Endothelial cell of umbilical vein (primary cell): Measurements from ENCODE around the gene COL6A2. TPM values are rescaled to one million over a fixed set of nuclear protein-coding genes. Genes with fewer than 3 reads are reported as not detected.

Experiments used
- BruUV-seq: library from RNA; stranded (reverse); fragments of 400-500 nt; replicated peaks from 2 replicates; lab custom pipeline; 2021; lab: Mats Ljungman, UMichigan
- CTCF ChIA-PET: fragments of 300-600, 350-600 bp; sonication (Branson Sonifier 250); formaldehyde crosslinking; loops from one replicate; lab custom pipeline; 2021; ENCODE audit warnings: antibody characterized with exemption, inconsistent platforms; lab: Charles Lee
- POLR2A ChIA-PET: fragments of 300-600, 350-600 bp; sonication (Branson Sonifier 250); formaldehyde crosslinking; loops from one replicate; lab custom pipeline; 2021; ENCODE audit warnings: antibody characterized with exemption, inconsistent platforms; lab: Charles Lee
- DNase-seq: peaks from one replicate; pipeline ENCODE4 v3.0.0-alpha.2; 2011; ENCODE audit warnings: low read depth, low spot score
- FAIRE-seq: peaks from 2 replicates; lab custom pipeline; 2011; peaks lifted over from hg19 to GRCh38; lab: Jason Lieb, UNC
- H2AFZ ChIP-seq: 2 replicates; pipeline ENCODE4 v1.6.0; 2012; ENCODE audit warnings: low read depth, low read length, control low read depth, inconsistent platforms
- H3K27ac ChIP-seq: 2 replicates; pipeline ENCODE4 v1.5.1; 2011; ENCODE audit warnings: low read depth, mild to moderate bottlenecking, control low read depth, low read length, moderate library complexity; ENCODE audit not compliant: insufficient read depth
- H3K27me3 ChIP-seq, 2 experiments: 2 replicates each; pipeline versions ENCODE4 v1.6.0 to v1.6.1; 2011; ENCODE audit warnings: low read length in 2 of 2, mixed read lengths in 1 of 2; ENCODE audit not compliant: control insufficient read depth in 2 of 2, insufficient read depth in 2 of 2
- H3K36me3 ChIP-seq, 2 experiments: 2 replicates in 1 of 2; 3 replicates in 1 of 2; pipeline ENCODE4 v1.5.1; 2011; ENCODE audit warnings: low read length in 2 of 2, mild to moderate bottlenecking in 1 of 2, moderate library complexity in 1 of 2; ENCODE audit not compliant: control insufficient read depth in 2 of 2, insufficient read depth in 2 of 2; ENCODE audit errors: extremely low read depth in 1 of 2
- H3K4me1 ChIP-seq: 3 replicates; pipeline ENCODE4 v1.5.1; 2011; ENCODE audit warnings: mild to moderate bottlenecking, low read length; ENCODE audit not compliant: control insufficient read depth, insufficient read depth; ENCODE audit errors: extremely low read depth
- H3K4me2 ChIP-seq: 2 replicates; pipeline ENCODE4 v1.6.1; 2011; ENCODE audit warnings: low read length, control low read depth, mixed read lengths; ENCODE audit not compliant: insufficient read depth
- H3K4me3 ChIP-seq, 3 experiments: fragments of 200-600 bp in 1 of 3; sonication (generic), shearing (Covaris generic) in 1 of 3; replicated peaks in 1 of 3; 2 replicates each; pipeline ENCODE4 v1.5.1; 2011 to 2016; ENCODE audit warnings: control low read depth in 3 of 3, low read length in 3 of 3, mild to moderate bottlenecking in 2 of 3, inconsistent platforms in 1 of 3, low read depth in 1 of 3, moderate library complexity in 1 of 3; ENCODE audit not compliant: insufficient read depth in 1 of 3
- H3K79me2 ChIP-seq: 2 replicates; pipeline ENCODE4 v1.6.0; 2012; ENCODE audit warnings: low read length, inconsistent platforms; ENCODE audit not compliant: control insufficient read depth, insufficient read depth
- H3K9ac ChIP-seq: replicated peaks from 2 replicates; pipeline ENCODE3; 2011; ENCODE audit warnings: low read length, control low read depth; ENCODE audit not compliant: insufficient read depth; ENCODE audit errors: extremely low read depth
- H3K9me1 ChIP-seq: replicated peaks from 3 replicates; pipeline ENCODE4 v1.6.0; 2011; ENCODE audit warnings: mild to moderate bottlenecking, low read length; ENCODE audit not compliant: control insufficient read depth, insufficient read depth; ENCODE audit errors: extremely low read depth
- H3K9me3 ChIP-seq: replicated peaks from 2 replicates; pipeline ENCODE4 v1.5.1; 2012; ENCODE audit warnings: low read length, inconsistent platforms; ENCODE audit not compliant: control insufficient read depth, insufficient read depth
- H4K20me1 ChIP-seq: replicated peaks from 2 replicates; pipeline ENCODE3; 2011; ENCODE audit warnings: mild to moderate bottlenecking, low read length; ENCODE audit not compliant: control insufficient read depth, insufficient read depth; ENCODE audit errors: extremely low read depth
- CTCF ChIP-seq, 2 donors: IDR thresholded peaks; 1 replicate in 1 of 2; 2 replicates in 1 of 2; pipeline ENCODE4 v1.5.1; 2011; ENCODE audit warnings: low read length in 2 of 2, mild to moderate bottlenecking in 2 of 2, moderate library complexity in 2 of 2, control low read depth in 1 of 2, inconsistent platforms in 1 of 2, low read depth in 1 of 2; ENCODE audit not compliant: insufficient read depth in 1 of 2; ENCODE audit errors: extremely low read depth in 1 of 2
- EZH2 ChIP-seq: IDR thresholded peaks from 2 replicates; pipeline ENCODE4 v1.6.1; 2012; ENCODE audit warnings: borderline replicate concordance, low read depth, mild to moderate bottlenecking, moderate library complexity, low read length, inconsistent platforms; ENCODE audit not compliant: severe bottlenecking
- FOS ChIP-seq: IDR thresholded peaks from 2 replicates; pipeline ENCODE4 v1.6.1; 2011; ENCODE audit warnings: mild to moderate bottlenecking, low read length, moderate library complexity, borderline replicate concordance; ENCODE audit not compliant: insufficient read depth
- GATA2 ChIP-seq: IDR thresholded peaks from 2 replicates; pipeline ENCODE4 v1.7.0; 2011; ENCODE audit warnings: low read depth, mild to moderate bottlenecking, moderate library complexity, mixed read lengths, low read length; ENCODE audit not compliant: insufficient read length, insufficient read depth
- MAX ChIP-seq: IDR thresholded peaks from 2 replicates; pipeline ENCODE4 v1.6.1; 2011; ENCODE audit not compliant: insufficient read depth, insufficient read length
- MYC ChIP-seq: IDR thresholded peaks from one replicate; pipeline ENCODE4 v1.6.1; 2011; ENCODE audit warnings: mild to moderate bottlenecking, low read depth, low read length
- POLR2A ChIP-seq: IDR thresholded peaks from 2 replicates; pipeline ENCODE4 v1.6.1; 2012; ENCODE audit warnings: low read depth, mild to moderate bottlenecking, control low read depth, low read length
- POLR2AphosphoS5 ChIP-seq: IDR thresholded peaks from 2 replicates; pipeline ENCODE4 v1.6.1; 2012; ENCODE audit warnings: low read depth, mild to moderate bottlenecking, control low read depth, low read length, moderate library complexity; ENCODE audit not compliant: insufficient read depth
- dilution Hi-C: fragments of 300-500 bp; cut with MboI; formaldehyde crosslinking; loops from one replicate; pipeline ENCODE4 v1.15.0; 2019; ENCODE audit warnings: low sequenced_read_pairs; ENCODE audit not compliant: extremely low pct_ligation_motif_present
- intact Hi-C: fragments of 100-400 bp; cut with micrococcal nuclease; formaldehyde crosslinking; loops from one replicate; pipeline ENCODE4 v1.10.0; 2022
- polyA plus RNA-seq, 4 experiments: library from polyadenylated mRNA; depleted of rRNA in 3 of 4; stranded (reverse) in 3 of 4; unstranded in 1 of 4; fragments of >200 nt; gene quantifications; 2 replicates each; pipeline versions ENCODE4 v1.2.1 to v1.2.3, GENCODE V29; 2011 to 2012; ENCODE audit warnings: missing spikeins in 1 of 4
- total RNA-seq: library from RNA; stranded (reverse); gene quantifications from 2 replicates; pipeline ENCODE4 v1.2.3, GENCODE V29; 2021

Gene COL6A2
- total and polyA plus RNA-seq, 2 donors (not counting 3 experiments of a cell fraction or from before 2014, with no cell fraction given), result 3.4 to 6.1 TPM

- FAIRE-seq (no peak), DNase-seq (no peak)
- Histone ChIP-seq H3K4me1 (no peaks in the 10 kb centered on the region), H3K36me3 (no peaks in the 10 kb centered on the region), H3K27ac (no peak overlapping the region), H3K4me3 (no peak overlapping the region), H3K9ac (no peak overlapping the region), H3K9me3 (no peaks in the 10 kb centered on the region), H3K9me1 (no peaks in the 10 kb centered on the region), H3K79me2 (no peaks in the 10 kb centered on the region), H3K27me3 (peaks cover 20 to 26% of the 10 kb centered on the region in 2 experiments), H4K20me1 (no peaks in the 10 kb centered on the region), H3K4me2 (no peak overlapping the region), H2AFZ (no peak overlapping the region)
- ChIA-PET POLR2A (no interaction called here), CTCF (no interaction called here)
- no TSS peak for BruUV-seq
- intact Hi-C loops, result no loop called here
- no peak for TF ChIP-seq CTCF (IDR thresholded peaks at IDR 0.05; ENCODE audit: extremely low read depth in 1 of 2, insufficient read depth in 1 of 2, low read depth in 1 of 2, low read length in 2 of 2)
- no peak for TF ChIP-seq POLR2A
- TF ChIP-seq MYC, result no peak
- no peak for TF ChIP-seq FOS
- no peak for TF ChIP-seq GATA2
- TF ChIP-seq EZH2, result no peak
- TF ChIP-seq POLR2AphosphoS5, result no peak
- TF ChIP-seq MAX, result no peak
- dilution Hi-C loops, result no loop called here
Measured at GRCh38 chr21:46068516-46069079, 29.3 kb upstream of the COL6A2 start.
